A549 treated with GW870086 at 1 μM for 4 hours (cell line): ENCODE results near the gene GGCX. TPM values are rescaled to one million over a fixed set of nuclear protein-coding genes. Genes with fewer than 3 reads are reported as not detected.

Experiments
- total RNA-seq: library from RNA; stranded (reverse); fragments of 200-300 nt; extraction: Qiagen RNA extraction; gene quantifications from 5 replicates; pipeline ENCODE4 v1.2.3, GENCODE V29; 2022; ENCODE audit warnings: low read depth

GGCX gene
- 41.7 to 44.9 TPM (median 44.0 TPM) in 5 replicates for total RNA-seq

GRCh38 chr2:85561280-85562212 lies at the start of gene GGCX:
Gene GGCX (minus strand): TSS chr2:85561493. CDS start chr2:85561428, 65 bp downstream.

GRCh38 chr2:85602476-85603234 lies 41.4 kb upstream of the GGCX start, which contains the start of gene TMEM150A:
Gene TMEM150A (minus strand): TSS chr2:85602698. CDS start chr2:85601948, 750 bp downstream.

DNA sequence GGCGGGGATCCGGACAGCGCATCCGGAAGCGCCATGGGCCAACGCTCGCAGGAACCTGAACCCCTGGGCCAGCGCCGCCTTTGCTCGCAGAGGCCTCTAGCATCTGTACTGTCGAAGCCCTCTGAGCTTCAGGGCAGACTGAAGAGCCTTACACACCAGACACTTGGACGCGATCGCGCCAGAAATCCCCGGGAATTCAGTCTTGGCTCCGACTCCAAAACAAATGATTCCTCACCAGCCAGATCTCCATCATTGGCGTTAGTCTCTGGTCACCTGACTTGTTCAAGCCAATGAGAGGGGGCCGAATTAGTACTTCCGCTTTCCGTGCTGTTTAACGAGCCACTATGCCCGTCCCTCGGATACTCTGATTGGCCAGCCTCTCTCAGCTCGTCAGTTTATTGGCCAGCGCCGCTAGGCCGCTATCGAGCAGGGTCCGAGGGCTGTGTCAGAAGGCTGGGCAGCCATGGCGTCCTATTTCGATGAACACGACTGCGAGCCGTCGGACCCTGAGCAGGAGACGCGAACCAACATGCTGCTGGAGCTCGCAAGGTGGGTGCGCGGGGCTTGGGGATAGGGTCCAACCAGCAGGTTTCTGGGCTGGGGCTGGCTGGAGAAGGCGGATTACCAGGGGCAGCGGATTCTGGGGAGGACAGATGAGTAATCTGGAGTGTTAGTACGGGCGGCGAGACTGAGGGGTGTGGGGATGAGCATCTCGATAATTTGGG lies 34.2 kb upstream of the GGCX start, which contains the start of gene RNF181:
Gene RNF181, plus strand, starts transcription at position 445 of the 725 bp plus-strand sequence. Its CDS starts 19 bp downstream, at position 464.

DNA sequence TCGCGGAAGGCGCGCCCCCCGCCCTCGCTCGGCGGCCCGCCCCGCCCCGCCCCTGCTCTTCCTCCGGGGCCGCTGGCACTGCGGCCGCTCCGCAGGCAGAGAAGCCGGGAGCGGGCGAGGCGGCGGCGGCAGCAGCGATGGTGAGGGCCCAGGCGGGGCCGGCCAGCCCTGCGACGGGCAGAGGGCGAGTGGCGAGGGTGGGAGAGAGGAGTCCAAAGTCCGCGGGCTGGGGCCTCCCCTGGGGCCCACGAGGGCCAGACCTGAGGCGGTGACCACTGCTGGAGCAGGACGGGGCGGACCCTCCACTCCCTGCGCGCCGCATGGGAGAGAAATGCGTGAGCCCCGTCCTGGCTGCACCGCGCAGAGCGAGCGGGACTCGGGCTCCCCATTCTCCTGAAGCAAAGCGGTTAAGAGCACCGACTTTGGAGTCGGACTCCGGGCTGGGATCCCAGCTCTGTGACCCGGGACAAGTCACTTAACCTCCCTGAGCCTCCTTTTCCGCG lies 23.1 kb upstream of the GGCX start, which contains the start of gene VAMP5:
Gene VAMP5, plus strand, starts transcription at position 78 of the 503 bp plus-strand sequence. Its CDS starts 60 bp downstream, at position 138.

GRCh38 chr2:85577386-85578242 lies 16.3 kb upstream of the GGCX start, which contains the start of gene VAMP8:
Gene VAMP8 (plus strand): TSS chr2:85577586. CDS start chr2:85577647, 61 bp downstream.

GRCh38 chr2:85538507-85539360 lies 22.6 kb downstream of the GGCX start, which contains the start of gene MAT2A:
Gene MAT2A (plus strand): TSS chr2:85539168. CDS start chr2:85539288, 120 bp downstream.

Other genes with a start within 250 kb of the GGCX start
- gene TGOLN2, start 233.5 kb downstream of the GGCX start, total RNA-seq = 82.0 to 110 TPM (median 102 TPM) in 5 replicates
- 46.0 to 55.7 TPM (median 53.1 TPM) in 5 replicates for gene RETSAT, start 207.0 kb downstream of the GGCX start, total RNA-seq
- gene ELMOD3, start 206.7 kb downstream of the GGCX start, total RNA-seq = 10.4 to 13.1 TPM (median 12.4 TPM) in 5 replicates
- 86.9 to 120 TPM (median 101 TPM) in 5 replicates for gene CAPG, start 151.1 kb downstream of the GGCX start, total RNA-seq
- gene SH2D6, start 142.8 kb downstream of the GGCX start, total RNA-seq = 0.54 to 0.99 TPM (median 0.62 TPM) in 5 replicates
- 532 to 563 TPM (median 545 TPM) in 5 replicates for gene MAT2A, start 22.3 kb downstream of the GGCX start, total RNA-seq
- 15.8 to 18.4 TPM (median 17.3 TPM) in 5 replicates for gene VAMP8, start 16.1 kb upstream of the GGCX start, total RNA-seq
- 0.28 to 0.31 TPM in 2 of 5 replicates, not detected in the others for gene VAMP5, start 22.9 kb upstream of the GGCX start, total RNA-seq
- gene RNF181, start 34.3 kb upstream of the GGCX start, total RNA-seq = 182 to 190 TPM (median 190 TPM) in 5 replicates
- gene TMEM150A, start 41.2 kb upstream of the GGCX start, total RNA-seq = 11.7 to 15.1 TPM (median 13.9 TPM) in 5 replicates
- gene C2orf68, start 50.6 kb upstream of the GGCX start, total RNA-seq = 20.2 to 27.4 TPM (median 23.4 TPM) in 5 replicates
- 68.0 to 77.1 TPM (median 71.1 TPM) in 5 replicates for gene USP39, start 54.7 kb upstream of the GGCX start, total RNA-seq
- gene SFTPB, start 106.7 kb upstream of the GGCX start, total RNA-seq = 0.09 to 0.29 TPM (median 0.21 TPM) in 4 of 5 replicates, not detected in the other
- 0.28 TPM in 1 of 5 replicates, not detected in the others for gene GNLY, start 132.9 kb upstream of the GGCX start, total RNA-seq
- 7.2 to 10.5 TPM (median 8.1 TPM) in 5 replicates for gene ATOH8, start 192.5 kb upstream of the GGCX start, total RNA-seq